ENCODE data around the gene LMAN1L. TPM values are rescaled to one million over a fixed set of nuclear protein-coding genes. Genes with fewer than 3 reads are reported as not detected.

Gene LMAN1L
- total RNA-seq, 1 experiment from 2014 or later, result not detected

GRCh38 chr15:74786551-74787165 lies 26.0 kb upstream of the LMAN1L start:
- Histone ChIP-seq H2BK120ac (ENCODE audit: low read depth, low read length, poor library complexity, severe bottlenecking) (no peak overlapping the region), H2BK12ac (ENCODE audit: insufficient read length, low read depth, low read length) (no peak overlapping the region), H2AFZ (ENCODE audit: low read length) (no peak overlapping the region), H3K27me3 (ENCODE audit: insufficient read depth, low read length) (no peaks in the 10 kb centered on the region; the same call in 1 of the 2 replicates), H3K23ac (ENCODE audit: insufficient read length, low read depth, low read length) (no peak overlapping the region), H3K14ac (ENCODE audit: insufficient read depth, low read length) (no peak overlapping the region), H3K18ac (ENCODE audit: insufficient read length, low read depth, low read length) (no peak overlapping the region), H2AK5ac (ENCODE audit: insufficient read length, low read length) (no peak overlapping the region), H3K27ac (ENCODE audit: insufficient read length, low read depth, low read length) (no peak overlapping the region), H4K5ac (ENCODE audit: insufficient read length, low read depth, low read length) (no peak overlapping the region), H3K79me1 (ENCODE audit: insufficient read depth, low read depth, low read length, poor library complexity, severe bottlenecking) (no peaks in the 10 kb centered on the region), H4K91ac (ENCODE audit: insufficient read length, low read depth, low read length) (no peak overlapping the region), H3K4me2 (ENCODE audit: insufficient read depth, insufficient read length, low read length) (no peak overlapping the region), H3K9me3 (ENCODE audit: control insufficient read depth, low read depth, low read length) (no peaks in the 10 kb centered on the region), H4K20me1 (ENCODE audit: control insufficient read depth, insufficient read depth, insufficient read length) (no peaks in the 10 kb centered on the region), H3K56ac (ENCODE audit: insufficient read length, low read depth, low read length) (no peak overlapping the region), H3K9ac (ENCODE audit: extremely low read depth, insufficient read length, low read length) (no peak overlapping the region), H3K4me1 (ENCODE audit: insufficient read depth, low read length) (peaks cover 7% of the 10 kb centered on the region; the same call in 1 of the 2 replicates), H3K23me2 (ENCODE audit: insufficient read length, low read depth, low read length, poor library complexity, severe bottlenecking) (peaks cover 6% of the 10 kb centered on the region), H2BK15ac (ENCODE audit: low read depth, low read length) (no peak overlapping the region), H3K79me2 (ENCODE audit: insufficient read depth, low read length) (no peaks in the 10 kb centered on the region), H2BK20ac (ENCODE audit: low read depth, low read length, poor library complexity, severe bottlenecking) (no peak overlapping the region), H3K4ac (ENCODE audit: low read depth, low read length) (no peak overlapping the region), H3T11ph (ENCODE audit: low read length) (no peak overlapping the region), H4K8ac (replicated peaks; ENCODE audit: insufficient read length, low read depth, low read length) (no peak overlapping the region), H2BK5ac (ENCODE audit: insufficient read length, low read length) (no peak overlapping the region)
- Mint-ChIP-seq H3K27ac (no peak overlapping the region; a peak in 1 of 7 replicates), H3K9me3 (no peaks in the 10 kb centered on the region; a peak in 1 of 5 replicates), H3K27me3 (ENCODE audit: low read depth) (peaks cover under 1% of the 10 kb centered on the region), H3K36me3 (ENCODE audit: insufficient read depth in 1 of 3, low read depth in 3 of 3) (peaks cover 0 to 5% (median 4%) of the 10 kb centered on the region in 3 experiments; a peak in 3 of 7 replicates), H3K4me3 (no peak overlapping the region), H3K4me1 (peaks cover 33 to 43% of the 10 kb centered on the region in 2 experiments)
- no CpG with 5 or more reads among the region's 7 CpGs for WGBS (ENCODE audit: extremely low coverage, insufficient read length, low lambda C conversion rate)
- TF ChIP-seq, protein P1, sequence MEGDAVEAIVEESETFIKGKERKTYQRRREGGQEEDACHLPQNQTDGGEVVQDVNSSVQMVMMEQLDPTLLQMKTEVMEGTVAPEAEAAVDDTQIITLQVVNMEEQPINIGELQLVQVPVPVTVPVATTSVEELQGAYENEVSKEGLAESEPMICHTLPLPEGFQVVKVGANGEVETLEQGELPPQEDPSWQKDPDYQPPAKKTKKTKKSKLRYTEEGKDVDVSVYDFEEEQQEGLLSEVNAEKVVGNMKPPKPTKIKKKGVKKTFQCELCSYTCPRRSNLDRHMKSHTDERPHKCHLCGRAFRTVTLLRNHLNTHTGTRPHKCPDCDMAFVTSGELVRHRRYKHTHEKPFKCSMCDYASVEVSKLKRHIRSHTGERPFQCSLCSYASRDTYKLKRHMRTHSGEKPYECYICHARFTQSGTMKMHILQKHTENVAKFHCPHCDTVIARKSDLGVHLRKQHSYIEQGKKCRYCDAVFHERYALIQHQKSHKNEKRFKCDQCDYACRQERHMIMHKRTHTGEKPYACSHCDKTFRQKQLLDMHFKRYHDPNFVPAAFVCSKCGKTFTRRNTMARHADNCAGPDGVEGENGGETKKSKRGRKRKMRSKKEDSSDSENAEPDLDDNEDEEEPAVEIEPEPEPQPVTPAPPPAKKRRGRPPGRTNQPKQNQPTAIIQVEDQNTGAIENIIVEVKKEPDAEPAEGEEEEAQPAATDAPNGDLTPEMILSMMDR (conservative IDR thresholded peaks at IDR 0.05), result no peak
- no peak for DNase-seq

All from H9 (cell line).